Measurements from ENCODE around the gene KNCN.

GRCh38 chr1:46552357-46553237, 1.1 kb upstream of the KNCN start:
- TF ChIP-seq EZH2 (optimal IDR thresholded peaks at IDR 0.05; ENCODE audit: low read depth, low read length): no peak
- no peak for TF ChIP-seq EZH2phosphoT487 (IDR thresholded peaks at IDR 0.05; ENCODE audit: low read length)
- no peak for TF ChIP-seq CTCF (IDR thresholded peaks at IDR 0.05; ENCODE audit: low read length)
